ENCODE measurements around the gene BARHL1. TPM values are rescaled to one million over a fixed set of nuclear protein-coding genes. Genes with fewer than 3 reads are reported as not detected.

BARHL1 gene
- polyA plus RNA-seq, 2 of the 4 experiments (the other 2 are of a cell fraction) = not detected

DNA sequence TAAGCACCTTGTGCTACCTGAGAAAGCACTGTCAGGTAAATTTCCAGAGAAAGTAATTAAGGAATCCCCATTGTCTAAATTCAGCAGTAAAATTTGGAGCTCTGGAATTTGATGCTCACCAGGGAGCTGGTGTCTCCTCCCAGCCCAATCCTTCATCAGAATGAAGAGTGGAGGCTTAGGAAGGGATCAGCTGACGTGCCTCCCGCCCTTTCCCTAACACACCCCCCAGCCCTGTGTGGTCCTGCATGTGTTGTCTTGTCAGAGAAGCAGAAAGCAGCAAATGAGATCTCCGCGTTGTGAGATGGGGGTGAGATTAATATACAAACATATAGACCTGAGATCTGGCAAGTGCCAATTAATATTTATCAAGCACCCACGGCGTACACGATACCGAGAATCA is 26.9 kb upstream of the BARHL1 start:
- 48% methylated on average over 8 of the region's 8 CpGs for WGBS (ENCODE audit: missing lambda C conversion rate)
- ChIA-PET POLR2A (no interaction called here), CTCF (no interaction called here)
- H3K4me3 ChIP-seq = no peak overlapping the region
- H3K9me3 ChIP-seq = no peaks in the 10 kb centered on the region
- no peak overlapping the region for H3K27ac ChIP-seq
- TF ChIP-seq KDM5A (IDR thresholded peaks at IDR 0.05) (no peak), HOXB13 (CRISPR knock-in tag; IDR thresholded peaks at IDR 0.05; ENCODE audit: low read depth) (no peak), EP300 (IDR thresholded peaks at IDR 0.05) (no peak), RARB (CRISPR knock-in tag; IDR thresholded peaks at IDR 0.05) (no peak), SREBF2 (IDR thresholded peaks at IDR 0.05) (no peak), HDAC2 (IDR thresholded peaks at IDR 0.05) (no peak), MAZ (IDR thresholded peaks at IDR 0.05; ENCODE audit: borderline replicate concordance, low read depth, low read length) (no peak), RCOR1 (IDR thresholded peaks at IDR 0.05; ENCODE audit: low read depth, low read length) (no peak), CHD2 (IDR thresholded peaks at IDR 0.05; ENCODE audit: low read length, partially characterized antibody) (no peak), JUNB (IDR thresholded peaks at IDR 0.05) (no peak), CBX2 (IDR thresholded peaks at IDR 0.05; ENCODE audit: borderline replicate concordance, low read depth) (no peak)
- TF ChIP-seq, protein P1, sequence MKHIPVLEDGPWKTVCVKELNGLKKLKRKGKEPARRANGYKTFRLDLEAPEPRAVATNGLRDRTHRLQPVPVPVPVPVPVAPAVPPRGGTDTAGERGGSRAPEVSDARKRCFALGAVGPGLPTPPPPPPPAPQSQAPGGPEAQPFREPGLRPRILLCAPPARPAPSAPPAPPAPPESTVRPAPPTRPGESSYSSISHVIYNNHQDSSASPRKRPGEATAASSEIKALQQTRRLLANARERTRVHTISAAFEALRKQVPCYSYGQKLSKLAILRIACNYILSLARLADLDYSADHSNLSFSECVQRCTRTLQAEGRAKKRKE (CRISPR knock-in tag; IDR thresholded peaks at IDR 0.05; ENCODE audit: low read depth) = no peak
- TF ChIP-seq, protein P2, sequence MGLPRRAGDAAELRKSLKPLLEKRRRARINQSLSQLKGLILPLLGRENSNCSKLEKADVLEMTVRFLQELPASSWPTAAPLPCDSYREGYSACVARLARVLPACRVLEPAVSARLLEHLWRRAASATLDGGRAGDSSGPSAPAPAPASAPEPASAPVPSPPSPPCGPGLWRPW (IDR thresholded peaks at IDR 0.05) = no peak
- TF ChIP-seq, protein P3, sequence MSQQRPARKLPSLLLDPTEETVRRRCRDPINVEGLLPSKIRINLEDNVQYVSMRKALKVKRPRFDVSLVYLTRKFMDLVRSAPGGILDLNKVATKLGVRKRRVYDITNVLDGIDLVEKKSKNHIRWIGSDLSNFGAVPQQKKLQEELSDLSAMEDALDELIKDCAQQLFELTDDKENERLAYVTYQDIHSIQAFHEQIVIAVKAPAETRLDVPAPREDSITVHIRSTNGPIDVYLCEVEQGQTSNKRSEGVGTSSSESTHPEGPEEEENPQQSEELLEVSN (IDR thresholded peaks at IDR 0.05; ENCODE audit: borderline replicate concordance, low read depth) = no peak
- TF ChIP-seq, protein P4, sequence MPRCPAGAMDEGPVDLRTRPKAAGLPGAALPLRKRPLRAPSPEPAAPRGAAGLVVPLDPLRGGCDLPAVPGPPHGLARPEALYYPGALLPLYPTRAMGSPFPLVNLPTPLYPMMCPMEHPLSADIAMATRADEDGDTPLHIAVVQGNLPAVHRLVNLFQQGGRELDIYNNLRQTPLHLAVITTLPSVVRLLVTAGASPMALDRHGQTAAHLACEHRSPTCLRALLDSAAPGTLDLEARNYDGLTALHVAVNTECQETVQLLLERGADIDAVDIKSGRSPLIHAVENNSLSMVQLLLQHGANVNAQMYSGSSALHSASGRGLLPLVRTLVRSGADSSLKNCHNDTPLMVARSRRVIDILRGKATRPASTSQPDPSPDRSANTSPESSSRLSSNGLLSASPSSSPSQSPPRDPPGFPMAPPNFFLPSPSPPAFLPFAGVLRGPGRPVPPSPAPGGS (IDR thresholded peaks at IDR 0.05) = no peak
- ATAC-seq (no peak), DNase-seq (ENCODE audit: low read depth in 1 of 2, low spot score in 1 of 2) (no peak), FAIRE-seq (no peak)
- no peak overlapping the region for H3K4me2 ChIP-seq
- no peaks in the 10 kb centered on the region for H3K4me1 ChIP-seq

DNA sequence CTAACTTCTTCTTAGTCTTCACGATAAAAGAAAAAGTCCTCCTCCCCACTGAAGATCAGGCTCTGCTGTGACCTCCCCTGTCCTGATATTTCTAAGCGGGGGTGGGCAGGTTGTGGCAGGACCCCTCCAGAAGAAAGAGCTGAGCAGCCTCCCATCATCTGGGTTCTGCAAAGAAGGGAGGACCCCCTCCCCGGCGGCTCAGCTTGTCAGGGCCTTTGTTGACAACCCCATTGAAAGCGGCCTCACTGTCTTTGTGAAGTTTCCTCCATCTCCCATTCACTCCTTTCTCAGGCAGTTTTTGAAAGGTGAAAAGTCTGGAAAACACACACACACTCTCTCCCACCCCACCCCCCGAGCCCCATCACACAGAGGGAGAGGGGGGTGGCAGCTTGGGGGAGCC is 26.2 kb upstream of the BARHL1 start:
- no peak for TF ChIP-seq RFX5 (IDR thresholded peaks at IDR 0.05)
- no peak overlapping the region for H3K4me3 ChIP-seq
- no peak for DNase-seq (ENCODE audit: low read depth in 1 of 2, low spot score in 1 of 2)
- no peak for FAIRE-seq
- no peak for ATAC-seq
- CTCF ChIA-PET = interaction anchor here (0.9 kb wide), 1 partner anchor 18 kb away, joined by 4 read pairs; no protein-coding TSS in a partner anchor
- H3K4me2 ChIP-seq = no peak overlapping the region
- H3K9me3 ChIP-seq = no peaks in the 10 kb centered on the region
- POLR2A ChIA-PET = no interaction called here
- H3K27ac ChIP-seq = no peak overlapping the region
- WGBS (ENCODE audit: missing lambda C conversion rate) = 67% methylated on average over 5 of the region's 6 CpGs
- H3K4me1 ChIP-seq = no peaks in the 10 kb centered on the region

DNA sequence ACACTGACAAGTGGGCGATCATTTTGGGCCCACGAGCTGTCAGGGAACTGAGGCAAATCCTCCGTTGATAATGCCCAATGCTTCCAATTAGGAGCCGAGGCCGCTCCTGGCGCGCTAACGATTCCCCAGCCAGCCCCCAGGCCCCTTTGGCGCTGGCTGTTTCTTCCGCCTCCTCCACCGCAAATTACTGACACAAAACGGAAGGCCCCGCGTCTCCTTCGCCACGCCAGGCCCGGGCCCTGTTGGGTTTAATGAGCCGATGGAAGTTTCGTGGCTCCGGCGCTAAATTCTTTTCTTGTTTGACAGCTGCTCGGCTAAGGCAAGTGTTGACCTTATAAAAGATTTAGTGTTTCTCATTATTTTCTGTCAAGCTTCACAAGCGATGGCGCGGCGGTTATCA is 25.7 kb upstream of the BARHL1 start:
- FAIRE-seq (no peak), ATAC-seq (no peak), DNase-seq (ENCODE audit: low read depth in 1 of 2, low spot score in 1 of 2) (no peak)
- H3K27ac ChIP-seq = no peak overlapping the region
- ChIA-PET CTCF (interaction anchor here (0.9 to 1.4 kb wide), 2 partner anchors 18 to 50 kb away, joined by 4 read pairs; no protein-coding TSS in a partner anchor), POLR2A (no interaction called here)
- no peaks in the 10 kb centered on the region for H3K4me1 ChIP-seq
- no peak overlapping the region for H3K4me3 ChIP-seq
- no peaks in the 10 kb centered on the region for H3K9me3 ChIP-seq
- H3K4me2 ChIP-seq = no peak overlapping the region
- WGBS (ENCODE audit: missing lambda C conversion rate) = 77% methylated on average over 26 of the region's 26 CpGs
- TF ChIP-seq RCOR1 (IDR thresholded peaks at IDR 0.05; ENCODE audit: low read depth, low read length) (no peak), FOSL2 (IDR thresholded peaks at IDR 0.05) (no peak), FOSL2 (CRISPR knock-in tag; IDR thresholded peaks at IDR 0.05) (no peak), SMC3 (IDR thresholded peaks at IDR 0.05) (no peak), SREBF2 (IDR thresholded peaks at IDR 0.05) (no peak), EP300 (IDR thresholded peaks at IDR 0.05) (no peak), JUNB (IDR thresholded peaks at IDR 0.05) (no peak), RAD21 (conservative IDR thresholded peaks at IDR 0.05 in 1 of 2, IDR thresholded peaks at IDR 0.05 in 1 of 2) (no peak), MAFK (IDR thresholded peaks at IDR 0.05; ENCODE audit: partially characterized antibody) (no peak), HOXA7 (CRISPR knock-in tag; IDR thresholded peaks at IDR 0.05) (no peak), MYC (IDR thresholded peaks at IDR 0.05; ENCODE audit: borderline replicate concordance, low read length) (no peak), EHF (CRISPR knock-in tag; IDR thresholded peaks at IDR 0.05) (no peak), NFE2L2 (conservative IDR thresholded peaks at IDR 0.05; ENCODE audit: low read length) (no peak)
- TF ChIP-seq, protein P5, sequence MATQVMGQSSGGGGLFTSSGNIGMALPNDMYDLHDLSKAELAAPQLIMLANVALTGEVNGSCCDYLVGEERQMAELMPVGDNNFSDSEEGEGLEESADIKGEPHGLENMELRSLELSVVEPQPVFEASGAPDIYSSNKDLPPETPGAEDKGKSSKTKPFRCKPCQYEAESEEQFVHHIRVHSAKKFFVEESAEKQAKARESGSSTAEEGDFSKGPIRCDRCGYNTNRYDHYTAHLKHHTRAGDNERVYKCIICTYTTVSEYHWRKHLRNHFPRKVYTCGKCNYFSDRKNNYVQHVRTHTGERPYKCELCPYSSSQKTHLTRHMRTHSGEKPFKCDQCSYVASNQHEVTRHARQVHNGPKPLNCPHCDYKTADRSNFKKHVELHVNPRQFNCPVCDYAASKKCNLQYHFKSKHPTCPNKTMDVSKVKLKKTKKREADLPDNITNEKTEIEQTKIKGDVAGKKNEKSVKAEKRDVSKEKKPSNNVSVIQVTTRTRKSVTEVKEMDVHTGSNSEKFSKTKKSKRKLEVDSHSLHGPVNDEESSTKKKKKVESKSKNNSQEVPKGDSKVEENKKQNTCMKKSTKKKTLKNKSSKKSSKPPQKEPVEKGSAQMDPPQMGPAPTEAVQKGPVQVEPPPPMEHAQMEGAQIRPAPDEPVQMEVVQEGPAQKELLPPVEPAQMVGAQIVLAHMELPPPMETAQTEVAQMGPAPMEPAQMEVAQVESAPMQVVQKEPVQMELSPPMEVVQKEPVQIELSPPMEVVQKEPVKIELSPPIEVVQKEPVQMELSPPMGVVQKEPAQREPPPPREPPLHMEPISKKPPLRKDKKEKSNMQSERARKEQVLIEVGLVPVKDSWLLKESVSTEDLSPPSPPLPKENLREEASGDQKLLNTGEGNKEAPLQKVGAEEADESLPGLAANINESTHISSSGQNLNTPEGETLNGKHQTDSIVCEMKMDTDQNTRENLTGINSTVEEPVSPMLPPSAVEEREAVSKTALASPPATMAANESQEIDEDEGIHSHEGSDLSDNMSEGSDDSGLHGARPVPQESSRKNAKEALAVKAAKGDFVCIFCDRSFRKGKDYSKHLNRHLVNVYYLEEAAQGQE (IDR thresholded peaks at IDR 0.05) = no peak
- TF ChIP-seq, protein P1 (CRISPR knock-in tag; IDR thresholded peaks at IDR 0.05; ENCODE audit: low read depth) = no peak
- TF ChIP-seq, protein P4 (IDR thresholded peaks at IDR 0.05) = no peak
